NCI-H1417 treated with DMSO at 0.1 percent for 48 hours (cell line): ENCODE measurements around the gene FAH.
A peak's percentile ranks its signal among the peaks of the same experiment; 100 is the strongest.
"Not testable (repeated sequence)": the region's sequence is repeated elsewhere in the genome, so short reads cannot be mapped to it uniquely, and the experiment has no call there.

Experiments used
- DNase-seq: peaks from one replicate; lab custom pipeline; 2025; lab: John Stamatoyannopoulos, UW

Gene FAH

GRCh38 chr15:80152896-80153876 lies at the start of gene FAH:
Gene FAH, plus strand, starts transcription at chr15:80152999. Its CDS starts 56 bp downstream, at chr15:80153055.
- peak; percentile 6 for DNase-seq

- DNase-seq, result no peak
These were observed 47.6 kb upstream of the FAH start for GRCh38 chr15:80105193-80105592.

GRCh38 chr15:80105595-80105994 lies 47.2 kb upstream of the FAH start:
- DNase-seq, result no peak

GRCh38 chr15:80106051-80106450 lies 46.7 kb upstream of the FAH start:
- DNase-seq, result no peak

- no peak for DNase-seq
These were observed 45.6 kb upstream of the FAH start for GRCh38 chr15:80107204-80107603.

- no peak for DNase-seq
These were observed 45.0 kb upstream of the FAH start for GRCh38 chr15:80107774-80108173.

GRCh38 chr15:80109388-80109787 lies 43.4 kb upstream of the FAH start:
- DNase-seq, result no peak

GRCh38 chr15:80110920-80111319 lies 41.9 kb upstream of the FAH start:
- no peak for DNase-seq

- no peak for DNase-seq
These were observed 38.7 kb upstream of the FAH start for GRCh38 chr15:80114114-80114513.

GRCh38 chr15:80115021-80115420 lies 37.8 kb upstream of the FAH start:
- no peak for DNase-seq

GRCh38 chr15:80118956-80119355 lies 33.8 kb upstream of the FAH start:
- no peak for DNase-seq

GRCh38 chr15:80120636-80121035 lies 32.2 kb upstream of the FAH start:
- no peak for DNase-seq

- DNase-seq, result no peak
These were observed 31.3 kb upstream of the FAH start for GRCh38 chr15:80121546-80121945.

GRCh38 chr15:80123034-80123433 lies 29.8 kb upstream of the FAH start:
- DNase-seq, result no peak

- not testable (repeated sequence) for DNase-seq
These were observed 25.5 kb upstream of the FAH start for GRCh38 chr15:80127253-80127652.

- DNase-seq, result no peak
These were observed 24.9 kb upstream of the FAH start for GRCh38 chr15:80127911-80128310.

GRCh38 chr15:80132382-80132781 lies 20.4 kb upstream of the FAH start:
- no peak for DNase-seq

GRCh38 chr15:80136854-80137253 lies 15.9 kb upstream of the FAH start:
- DNase-seq, result no peak

GRCh38 chr15:80138961-80139360 lies 13.8 kb upstream of the FAH start:
- no peak for DNase-seq

- no peak for DNase-seq
These were observed 11.9 kb upstream of the FAH start for GRCh38 chr15:80140909-80141308.

- DNase-seq, result no peak
These were observed 10.7 kb upstream of the FAH start for GRCh38 chr15:80141916-80142598.

GRCh38 chr15:80142646-80143045 lies 10.2 kb upstream of the FAH start:
- DNase-seq, result no peak

- no peak for DNase-seq
These were observed 1.7 kb upstream of the FAH start for GRCh38 chr15:80151148-80151547.
